Immature natural killer cell (primary cell): ENCODE data around the gene PALD1. TPM values are rescaled to one million over a fixed set of nuclear protein-coding genes. Genes with fewer than 3 reads are reported as not detected.
A peak's percentile ranks its signal among the peaks of the same experiment; 100 is the strongest.

Experiments
- DNase-seq, 3 donors: peaks; one replicate each; pipeline ENCODE4 v3.0.0; 2022; ENCODE audit warnings: mixed read lengths in 1 of 3
- H3K27ac Mint-ChIP-seq, 6 donors: one replicate each; pipeline ENCODE4 v1.8.0; 2020; ENCODE audit warnings: mixed read lengths in 6 of 6, mild to moderate bottlenecking in 5 of 6, inconsistent platforms in 4 of 6, moderate library complexity in 3 of 6
- H3K27me3 Mint-ChIP-seq, 3 donors: one replicate each; pipeline ENCODE4 v1.8.0; 2020 to 2021; ENCODE audit warnings: low read depth in 3 of 3, mild to moderate bottlenecking in 3 of 3, mixed read lengths in 3 of 3, moderate library complexity in 3 of 3, inconsistent platforms in 1 of 3
- H3K36me3 Mint-ChIP-seq, 3 donors: one replicate each; pipeline ENCODE4 v1.8.0; 2020; ENCODE audit warnings: mixed read lengths in 3 of 3, inconsistent platforms in 2 of 3, mild to moderate bottlenecking in 2 of 3
- H3K4me1 Mint-ChIP-seq, 2 donors: one replicate each; pipeline ENCODE4 v1.8.0; 2020; ENCODE audit warnings: inconsistent platforms in 2 of 2, mild to moderate bottlenecking in 2 of 2, mixed read lengths in 2 of 2, moderate library complexity in 1 of 2
- H3K4me3 Mint-ChIP-seq, 5 donors: one replicate each; pipeline ENCODE4 v1.8.0; 2020; ENCODE audit warnings: mild to moderate bottlenecking in 5 of 5, mixed read lengths in 5 of 5, inconsistent platforms in 3 of 5, moderate library complexity in 3 of 5
- H3K9me3 Mint-ChIP-seq, 6 donors: one replicate each; pipeline ENCODE4 v1.8.0; 2020; ENCODE audit warnings: mild to moderate bottlenecking in 6 of 6, mixed read lengths in 6 of 6, inconsistent platforms in 4 of 6, moderate library complexity in 3 of 6
- polyA plus RNA-seq, 3 donors: library from polyadenylated mRNA; unstranded; fragments of 300-500 nt; fragmentation: Illumina TruSeq; gene quantifications; one replicate each; pipeline ENCODE4 v1.2.3, GENCODE V29; 2021

The PALD1 gene
- polyA plus RNA-seq, 3 donors from 2014 or later = 0.12 to 2.2 (median 0.14) TPM

DNA sequence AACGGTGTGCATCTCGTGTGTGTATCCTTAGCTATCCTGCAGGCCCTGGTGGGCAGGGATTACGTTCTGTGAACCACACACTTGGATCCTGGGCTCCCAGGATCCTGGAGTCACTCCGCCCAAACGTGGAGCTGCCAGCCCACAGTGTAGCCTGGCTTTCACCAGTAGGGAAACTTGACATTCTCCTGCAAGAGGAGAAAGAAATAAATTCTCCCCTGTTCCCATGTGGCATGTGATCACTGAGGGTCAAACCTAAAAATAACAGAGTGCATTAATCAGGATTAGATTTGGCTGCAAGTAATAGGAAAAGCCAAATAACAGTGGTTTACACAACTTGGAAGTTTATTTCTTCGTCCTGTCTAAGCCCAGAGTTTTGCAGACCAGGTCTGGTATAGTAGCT is 32.3 kb downstream of the PALD1 start:
- peaks cover 3 to 4% (median 4%) of the 10 kb centered on the region in 3 donors for H3K27me3 Mint-ChIP-seq
- H3K4me1 Mint-ChIP-seq = no peaks in the 10 kb centered on the region
- H3K27ac Mint-ChIP-seq = no peak overlapping the region
- no peaks in the 10 kb centered on the region for H3K9me3 Mint-ChIP-seq
- no peak overlapping the region for H3K4me3 Mint-ChIP-seq
- no peaks in the 10 kb centered on the region for H3K36me3 Mint-ChIP-seq
- DNase-seq = no peak

DNA sequence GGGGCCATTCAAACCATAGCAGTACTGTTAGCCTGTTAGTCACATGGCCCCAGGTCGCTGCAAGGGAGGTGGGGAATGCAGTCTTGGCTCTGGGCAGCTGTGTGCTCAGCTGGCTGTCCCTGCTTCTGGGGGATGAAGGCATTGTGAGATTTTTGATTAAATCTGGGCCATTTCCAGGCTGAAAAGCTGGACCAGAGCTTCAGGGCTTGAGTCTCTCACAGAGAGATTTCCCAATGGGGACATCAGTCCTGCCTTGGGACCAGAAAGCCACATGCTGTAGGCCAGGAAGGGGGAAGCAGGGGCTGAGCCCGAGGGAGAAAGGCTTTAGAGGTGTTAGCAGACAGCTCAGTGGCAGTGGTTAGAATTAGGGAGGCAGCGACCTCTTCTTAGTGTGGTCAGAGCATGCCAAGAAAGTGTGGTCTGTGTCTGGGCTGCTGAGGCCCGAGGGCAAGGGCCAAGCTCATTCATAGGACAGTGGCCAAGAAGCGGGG is 33.6 kb downstream of the PALD1 start:
- DNase-seq = no peak
- H3K4me1 Mint-ChIP-seq = no peaks in the 10 kb centered on the region
- no peaks in the 10 kb centered on the region for H3K9me3 Mint-ChIP-seq
- no peaks in the 10 kb centered on the region for H3K36me3 Mint-ChIP-seq
- H3K27ac Mint-ChIP-seq = no peak overlapping the region
- H3K27me3 Mint-ChIP-seq = peaks cover 3 to 4% (median 4%) of the 10 kb centered on the region in 3 donors
- H3K4me3 Mint-ChIP-seq = no peak overlapping the region

DNA sequence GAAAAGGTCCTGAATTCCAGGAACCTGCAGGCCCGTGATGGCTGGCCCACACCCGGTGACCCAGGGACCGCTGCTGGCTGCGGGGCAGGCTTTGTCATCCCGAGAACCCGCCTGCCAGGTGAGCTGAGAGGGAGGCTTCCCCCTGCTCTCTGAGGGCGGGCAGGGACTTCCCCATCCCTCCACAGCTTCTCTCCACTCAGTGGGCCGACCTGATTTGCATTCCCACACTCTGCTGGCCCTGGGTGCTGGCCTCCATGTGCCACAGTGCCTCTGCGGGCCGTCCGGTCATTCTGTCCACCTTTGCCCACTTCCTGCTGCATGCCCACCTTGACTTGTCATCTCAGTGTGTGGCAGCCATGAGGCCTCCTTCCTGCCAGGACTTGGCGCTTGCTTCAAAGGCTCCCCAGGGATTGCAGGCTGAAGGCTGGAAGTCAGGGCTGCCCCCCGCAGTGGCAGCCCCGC is 35.3 kb downstream of the PALD1 start:
- Mint-ChIP-seq H3K36me3 (no peaks in the 10 kb centered on the region), H3K27ac (no peak overlapping the region), H3K9me3 (no peaks in the 10 kb centered on the region), H3K4me1 (no peaks in the 10 kb centered on the region), H3K4me3 (no peak overlapping the region), H3K27me3 (peaks cover 0 to 6% (median 3%) of the 10 kb centered on the region in 3 donors)
- no peak for DNase-seq

- Mint-ChIP-seq H3K27me3 (peaks cover 0 to 8% (median 3%) of the 10 kb centered on the region in 3 donors), H3K4me3 (no peak overlapping the region), H3K4me1 (no peaks in the 10 kb centered on the region), H3K27ac (no peak overlapping the region), H3K9me3 (no peaks in the 10 kb centered on the region), H3K36me3 (no peaks in the 10 kb centered on the region)
- DNase-seq = no peak
These were observed 36.0 kb downstream of the PALD1 start for GRCh38 chr10:70514591-70514990.

- peaks cover 0 to 8% (median 3%) of the 10 kb centered on the region in 3 donors for H3K27me3 Mint-ChIP-seq
- no peaks in the 10 kb centered on the region for H3K4me1 Mint-ChIP-seq
- H3K4me3 Mint-ChIP-seq = no peak overlapping the region
- no peak overlapping the region for H3K27ac Mint-ChIP-seq
- no peak for DNase-seq
- no peaks in the 10 kb centered on the region for H3K9me3 Mint-ChIP-seq
- H3K36me3 Mint-ChIP-seq = no peaks in the 10 kb centered on the region
These were observed 36.6 kb downstream of the PALD1 start for GRCh38 chr10:70515035-70515667.

DNA sequence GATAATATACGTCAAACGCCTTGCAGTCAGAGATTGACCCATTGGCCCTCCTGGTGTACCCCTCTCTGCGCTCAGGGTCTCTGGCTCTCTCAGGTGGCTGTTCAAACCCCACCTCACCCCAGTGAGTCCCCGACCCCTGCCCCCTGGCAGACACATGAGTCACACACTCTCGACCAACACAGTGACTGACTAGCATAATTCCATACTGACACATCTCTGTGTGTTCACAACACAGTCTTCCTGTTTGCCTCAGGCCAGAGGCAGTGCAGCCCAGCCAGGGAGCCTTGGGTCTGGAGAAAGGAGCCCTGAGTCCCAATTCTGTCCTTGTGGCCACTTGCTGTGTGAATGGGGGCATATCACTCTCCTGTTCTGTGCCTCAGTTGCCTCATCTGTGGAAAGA is 40.1 kb downstream of the PALD1 start:
- Mint-ChIP-seq H3K4me3 (no peak overlapping the region), H3K36me3 (no peaks in the 10 kb centered on the region), H3K27me3 (peaks cover 0 to 5% (median 2%) of the 10 kb centered on the region in 3 donors), H3K27ac (no peak overlapping the region), H3K9me3 (no peaks in the 10 kb centered on the region), H3K4me1 (peaks cover 0 to 3% of the 10 kb centered on the region in 2 donors)
- DNase-seq = no peak

DNA sequence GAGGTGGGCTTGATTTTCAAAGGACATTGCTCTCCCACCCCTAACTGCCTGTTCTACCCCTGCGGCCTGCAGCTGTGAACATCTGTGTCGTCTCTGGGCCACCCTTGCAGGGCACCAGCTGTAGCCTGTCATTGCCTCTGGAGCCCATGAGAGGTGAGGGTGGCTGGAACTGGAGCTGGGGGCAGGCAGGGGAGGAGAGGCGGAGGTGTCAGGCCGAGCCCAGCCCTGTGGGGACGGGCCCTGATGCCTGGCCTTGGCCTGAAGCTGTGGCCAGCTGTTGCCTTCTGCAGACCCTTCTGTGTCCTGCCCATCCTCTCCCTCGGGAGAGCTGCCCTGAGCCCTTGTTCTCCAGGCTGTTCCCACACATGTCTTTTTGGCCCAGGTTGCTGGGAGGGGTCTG is 44.5 kb downstream of the PALD1 start:
- peaks cover 0 to 3% (median 0%) of the 10 kb centered on the region in 3 donors for H3K36me3 Mint-ChIP-seq
- no peak for DNase-seq
- H3K4me3 Mint-ChIP-seq = no peak overlapping the region
- no peaks in the 10 kb centered on the region for H3K9me3 Mint-ChIP-seq
- peaks cover 0 to 3% (median 0%) of the 10 kb centered on the region in 3 donors for H3K27me3 Mint-ChIP-seq
- H3K27ac Mint-ChIP-seq = no peak overlapping the region
- peaks cover 0 to 3% of the 10 kb centered on the region in 2 donors for H3K4me1 Mint-ChIP-seq

DNA sequence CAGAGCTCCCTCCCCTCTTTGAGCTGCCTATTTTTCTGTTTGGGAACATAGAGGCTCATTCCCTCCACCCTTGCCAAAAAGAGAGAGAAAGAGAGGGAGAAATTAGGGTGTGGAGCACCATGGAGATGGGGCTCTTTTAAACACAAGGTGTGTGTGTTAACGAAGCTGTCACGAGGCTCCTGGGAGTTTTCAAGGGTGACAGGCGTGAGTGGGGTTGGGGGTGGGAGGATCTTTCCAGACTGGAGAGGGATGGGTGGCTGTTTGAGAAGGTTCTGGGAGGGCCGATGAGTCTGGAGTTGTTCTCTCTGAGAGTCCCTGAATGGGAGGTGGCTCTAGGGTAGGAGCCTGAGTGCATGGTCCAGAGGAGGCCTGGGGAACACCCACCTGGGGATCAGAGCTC is 45.0 kb downstream of the PALD1 start:
- Mint-ChIP-seq H3K4me3 (no peak overlapping the region), H3K4me1 (peaks cover 0 to 3% of the 10 kb centered on the region in 2 donors), H3K9me3 (no peaks in the 10 kb centered on the region), H3K27ac (no peak overlapping the region), H3K27me3 (peaks cover 0 to 3% (median 0%) of the 10 kb centered on the region in 3 donors), H3K36me3 (peaks cover 0 to 3% (median 0%) of the 10 kb centered on the region in 3 donors)
- DNase-seq = no peak

- H3K4me3 Mint-ChIP-seq = no peak overlapping the region
These were observed 49.7 kb downstream of the PALD1 start for GRCh38 chr10:70528314-70528713.

GRCh38 chr10:70528741-70529362 is 50.3 kb downstream of the PALD1 start:
- no peak for DNase-seq
- no peak overlapping the region for H3K27ac Mint-ChIP-seq
- no peaks in the 10 kb centered on the region for H3K4me1 Mint-ChIP-seq
- no peak overlapping the region for H3K4me3 Mint-ChIP-seq
- no peaks in the 10 kb centered on the region for H3K9me3 Mint-ChIP-seq
- H3K36me3 Mint-ChIP-seq = peaks cover 0 to 3% (median 0%) of the 10 kb centered on the region in 3 donors
- H3K27me3 Mint-ChIP-seq = peaks cover 0 to 2% (median 0%) of the 10 kb centered on the region in 3 donors

More at GRCh38 chr10:70528314-70528713, 49.7 kb downstream of the PALD1 start:
- no peak for DNase-seq
- H3K4me1 Mint-ChIP-seq = no peaks in the 10 kb centered on the region
- H3K36me3 Mint-ChIP-seq = peaks cover 0 to 3% (median 0%) of the 10 kb centered on the region in 3 donors
- H3K27ac Mint-ChIP-seq = no peak overlapping the region
- H3K9me3 Mint-ChIP-seq = no peaks in the 10 kb centered on the region
- H3K27me3 Mint-ChIP-seq = peaks cover 0 to 2% (median 0%) of the 10 kb centered on the region in 3 donors

GRCh38 chr10:70529848-70530247 is 51.3 kb downstream of the PALD1 start:
- peaks cover 0 to 3% (median 0%) of the 10 kb centered on the region in 3 donors for H3K36me3 Mint-ChIP-seq
- no peak overlapping the region for H3K27ac Mint-ChIP-seq
- no peaks in the 10 kb centered on the region for H3K9me3 Mint-ChIP-seq
- no peak overlapping the region for H3K4me3 Mint-ChIP-seq
- no peaks in the 10 kb centered on the region for H3K4me1 Mint-ChIP-seq
- peaks cover 0 to 2% (median 0%) of the 10 kb centered on the region in 3 donors for H3K27me3 Mint-ChIP-seq
- no peak for DNase-seq

GRCh38 chr10:70530315-70530714 is 51.7 kb downstream of the PALD1 start:
- H3K27me3 Mint-ChIP-seq = peaks cover 0 to 2% (median 0%) of the 10 kb centered on the region in 3 donors
- no peaks in the 10 kb centered on the region for H3K4me1 Mint-ChIP-seq
- no peak overlapping the region for H3K27ac Mint-ChIP-seq
- no peak for DNase-seq
- H3K9me3 Mint-ChIP-seq = no peaks in the 10 kb centered on the region
- no peak overlapping the region for H3K4me3 Mint-ChIP-seq
- H3K36me3 Mint-ChIP-seq = peaks cover 0 to 2% (median 0%) of the 10 kb centered on the region in 3 donors

DNA sequence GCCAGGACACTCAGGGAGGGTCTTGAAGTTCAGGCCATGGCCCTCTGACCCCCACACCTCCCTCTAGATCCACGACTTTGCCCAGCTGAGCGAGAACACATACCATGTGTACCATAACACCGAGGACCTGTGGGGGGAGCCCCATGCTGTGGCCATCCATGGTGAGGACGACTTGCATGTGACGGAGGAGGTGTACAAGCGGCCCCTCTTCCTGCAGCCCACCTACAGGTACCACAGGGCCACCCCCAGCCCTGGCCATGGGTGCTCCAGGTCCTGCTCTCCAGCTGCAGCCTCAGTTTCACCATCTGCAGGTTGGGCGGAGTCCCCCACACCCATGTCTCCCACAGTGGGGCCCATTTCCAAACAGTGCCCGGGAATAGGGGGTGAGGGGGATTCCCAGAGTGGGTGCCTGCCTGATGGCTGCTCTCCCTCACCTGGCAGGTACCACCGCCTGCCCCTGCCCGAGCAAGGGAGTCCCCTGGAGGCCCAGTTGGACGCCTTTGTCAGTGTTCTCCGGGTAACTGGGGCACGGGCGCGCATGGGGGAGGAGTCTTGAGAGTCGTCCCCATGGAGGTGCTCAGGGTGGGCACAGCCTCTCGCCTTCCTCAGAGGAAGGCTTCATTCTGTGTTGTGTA is 54.1 kb downstream of the PALD1 start:
- Mint-ChIP-seq H3K4me3 (no peak overlapping the region), H3K27me3 (peaks cover 0 to 2% (median 2%) of the 10 kb centered on the region in 3 donors), H3K27ac (no peak overlapping the region), H3K4me1 (peaks cover 0 to 3% of the 10 kb centered on the region in 2 donors), H3K36me3 (no peaks in the 10 kb centered on the region), H3K9me3 (no peaks in the 10 kb centered on the region)
- no peak for DNase-seq

DNA sequence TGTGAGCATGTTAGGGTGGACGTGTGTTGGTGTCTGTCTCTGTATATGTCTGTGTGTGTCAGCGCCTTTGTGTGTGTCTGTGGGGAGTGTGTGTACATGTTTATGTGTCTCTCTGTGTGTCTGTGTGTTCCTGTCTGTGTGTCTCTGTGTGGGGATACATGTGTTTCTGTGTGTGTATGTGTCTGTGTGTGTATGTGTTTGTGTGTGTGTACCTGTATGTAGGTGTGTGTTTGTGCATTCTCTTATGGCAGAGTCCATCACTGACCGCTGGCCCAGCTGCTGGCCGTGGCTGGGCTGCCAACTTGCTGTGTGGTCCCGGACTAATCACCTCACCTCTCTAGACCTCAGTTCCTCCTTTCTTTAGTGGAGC is 54.6 kb downstream of the PALD1 start:
- H3K4me1 Mint-ChIP-seq = peaks cover 0 to 3% of the 10 kb centered on the region in 2 donors
- no peaks in the 10 kb centered on the region for H3K9me3 Mint-ChIP-seq
- H3K4me3 Mint-ChIP-seq = no peak overlapping the region
- DNase-seq = no peak
- H3K36me3 Mint-ChIP-seq = no peaks in the 10 kb centered on the region
- H3K27ac Mint-ChIP-seq = peak overlapping the region in 1 of 6 donors; percentile 37
- peaks cover 0 to 3% (median 0%) of the 10 kb centered on the region in 3 donors for H3K27me3 Mint-ChIP-seq
